GM19238 (cell line): ENCODE results near the gene STX8.

ENCODE experiments used
- DNase-seq: peaks from one replicate; pipeline ENCODE4 v3.0.0; 2011; ENCODE audit warnings: low spot score; ENCODE audit not compliant: insufficient read length

STX8 gene

DNA sequence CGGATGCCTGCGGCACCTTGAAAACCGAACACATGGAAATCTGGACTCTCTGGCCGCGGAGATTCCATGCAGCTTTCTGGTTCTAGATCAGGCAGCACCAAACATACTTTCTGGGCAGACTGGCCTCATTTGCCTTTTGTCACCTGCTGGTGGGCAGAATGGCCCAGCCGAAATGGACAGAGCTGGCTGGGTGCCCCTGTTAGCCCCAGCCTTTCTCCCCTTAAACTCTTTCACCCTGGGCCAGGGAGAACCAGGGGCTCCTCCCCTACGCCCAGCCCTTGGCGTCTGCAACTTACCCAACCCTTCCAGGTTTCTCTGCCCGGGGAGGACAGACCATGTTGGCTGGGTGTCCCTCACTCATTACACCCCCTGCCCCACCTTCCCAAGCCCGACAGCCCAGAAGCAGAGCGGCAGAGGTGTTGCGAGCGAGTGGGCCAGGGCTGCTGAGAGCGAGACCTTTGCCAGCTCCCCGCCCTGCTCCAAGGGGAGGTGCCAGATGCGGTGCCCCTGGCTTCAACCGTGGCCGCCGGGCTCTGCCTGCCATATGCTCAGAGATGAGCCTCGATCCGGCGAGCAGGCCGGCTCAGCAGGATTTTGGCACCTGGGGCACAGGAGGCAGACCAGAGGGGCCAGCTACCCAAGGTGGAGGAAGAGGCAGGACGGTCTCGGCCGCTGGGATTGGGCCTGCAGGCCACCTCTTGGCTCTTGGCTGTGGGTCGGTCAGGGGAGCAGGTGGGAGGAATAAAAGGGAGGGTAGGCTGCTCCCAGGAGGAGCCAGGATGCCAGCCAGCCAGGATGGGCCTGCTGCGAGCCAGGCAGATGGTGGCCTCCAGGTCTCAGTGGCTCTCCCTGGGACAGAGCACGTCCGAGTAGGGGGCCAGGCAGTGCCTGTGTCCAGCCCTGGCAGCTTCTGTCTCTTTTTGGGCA is 363.0 kb downstream of the STX8 start:
- DNase-seq = no peak

DNA sequence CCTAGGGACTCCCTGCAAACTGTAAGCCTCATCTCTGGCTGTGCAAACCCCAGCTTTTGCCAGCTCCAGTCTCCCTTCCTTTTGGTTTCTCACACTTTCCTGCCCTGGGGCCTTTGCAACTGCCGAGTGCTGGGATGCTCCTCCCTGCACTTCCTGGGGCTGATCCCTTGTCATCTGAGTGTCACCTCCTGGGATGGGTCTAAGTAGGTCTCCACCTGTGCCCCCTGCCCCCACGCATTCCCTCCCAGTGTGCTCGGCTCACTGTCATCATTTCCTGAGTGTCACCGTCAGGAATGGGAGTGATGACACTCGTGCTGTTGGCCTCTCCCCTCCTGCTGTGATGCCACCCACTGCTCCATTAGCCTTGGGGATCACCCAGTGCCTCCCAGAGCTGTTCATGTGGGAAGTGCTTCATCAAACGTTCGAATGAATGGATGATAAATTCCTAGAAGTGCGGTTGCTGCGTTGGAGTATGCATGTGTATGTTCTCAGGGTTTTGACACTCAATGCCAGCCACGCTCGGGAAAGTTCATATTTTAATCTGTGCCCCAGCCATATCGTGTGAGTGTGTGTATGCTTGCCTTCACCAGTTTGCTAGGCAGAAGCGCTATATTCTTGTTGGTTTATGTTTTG is 364.4 kb downstream of the STX8 start:
- DNase-seq = no peak

DNA sequence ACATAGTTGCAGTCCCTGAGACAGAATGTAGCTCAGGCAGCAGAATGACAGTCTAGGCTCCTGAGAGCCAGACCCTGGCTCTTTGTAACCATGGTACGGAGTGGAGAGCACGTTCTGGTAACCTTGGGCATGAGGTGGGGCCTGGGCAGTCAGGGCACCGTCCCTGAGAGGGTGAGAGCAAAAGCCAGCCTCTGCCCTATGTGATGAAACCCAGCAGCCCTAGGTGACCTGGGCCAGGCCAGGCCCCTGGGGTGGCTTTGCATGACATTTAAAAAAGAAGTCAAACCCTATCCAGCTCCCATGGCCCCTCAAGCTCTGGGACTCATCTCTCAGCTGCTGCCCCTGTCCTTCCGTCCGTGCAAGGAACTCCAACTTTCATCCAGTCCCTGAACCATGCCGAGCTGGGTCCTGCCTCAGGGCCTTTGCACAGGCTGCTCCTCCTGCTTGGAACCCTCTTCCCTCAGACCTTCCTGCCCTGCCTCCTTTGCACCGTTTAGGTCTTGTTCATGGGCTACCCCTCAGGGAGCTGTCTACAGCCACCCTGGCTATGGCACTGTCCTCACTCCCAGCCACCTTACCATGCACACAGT is 365.7 kb downstream of the STX8 start:
- DNase-seq = no peak

DNA sequence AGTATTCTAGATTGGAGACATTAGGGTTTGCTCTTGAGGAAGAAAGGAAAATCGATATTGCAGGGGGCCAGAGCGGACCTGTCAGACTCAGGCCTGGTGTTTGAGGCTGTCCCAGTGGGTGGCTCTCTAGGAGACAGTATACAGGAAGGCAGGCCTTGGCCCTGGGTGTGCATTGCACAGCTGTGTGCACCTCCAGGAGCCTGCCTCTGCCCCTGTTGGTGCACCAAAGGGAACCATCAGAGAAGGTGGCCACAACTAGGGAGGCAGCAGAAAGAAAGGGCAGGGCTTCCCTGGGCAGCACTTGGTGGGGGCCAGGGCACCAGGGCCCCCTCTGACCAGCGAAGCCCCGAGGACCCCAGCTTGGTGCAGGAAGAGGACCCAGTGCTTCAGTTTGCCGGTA is 366.3 kb downstream of the STX8 start:
- no peak for DNase-seq

DNA sequence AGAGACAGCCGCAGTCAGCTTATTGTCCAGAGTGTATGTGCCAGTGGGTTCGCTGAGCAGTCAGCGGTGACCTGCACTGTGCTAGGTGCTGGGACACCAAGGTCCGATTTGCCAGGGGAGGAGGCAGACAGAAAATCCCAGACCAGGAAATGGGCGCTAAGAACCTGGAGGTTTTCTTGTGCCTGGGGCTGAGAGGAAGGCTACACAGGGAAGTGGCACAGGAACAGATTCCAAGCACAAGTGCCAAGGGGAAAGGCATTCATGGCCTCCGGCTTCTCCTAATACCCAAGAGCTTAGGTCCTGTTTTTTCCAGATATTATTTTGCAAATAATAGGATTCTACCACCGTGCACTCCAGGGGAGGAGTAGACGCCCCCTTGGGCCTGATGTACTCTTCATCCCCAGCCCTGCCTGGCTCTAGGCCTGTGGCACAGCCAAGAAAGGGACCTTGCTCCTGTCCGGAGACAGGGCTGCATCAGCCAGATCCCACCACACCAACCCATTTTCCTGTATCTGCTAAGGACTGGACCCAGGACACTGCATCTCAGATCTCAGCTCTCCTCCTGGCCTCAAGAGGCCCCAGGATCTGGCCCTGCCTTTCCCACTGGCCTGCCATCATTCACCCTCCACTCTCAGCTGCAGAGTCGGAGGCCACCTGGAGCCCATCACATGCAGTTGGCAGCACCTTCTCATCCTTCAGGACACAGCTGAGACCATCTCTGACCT is 367.1 kb downstream of the STX8 start:
- no peak for DNase-seq

DNA sequence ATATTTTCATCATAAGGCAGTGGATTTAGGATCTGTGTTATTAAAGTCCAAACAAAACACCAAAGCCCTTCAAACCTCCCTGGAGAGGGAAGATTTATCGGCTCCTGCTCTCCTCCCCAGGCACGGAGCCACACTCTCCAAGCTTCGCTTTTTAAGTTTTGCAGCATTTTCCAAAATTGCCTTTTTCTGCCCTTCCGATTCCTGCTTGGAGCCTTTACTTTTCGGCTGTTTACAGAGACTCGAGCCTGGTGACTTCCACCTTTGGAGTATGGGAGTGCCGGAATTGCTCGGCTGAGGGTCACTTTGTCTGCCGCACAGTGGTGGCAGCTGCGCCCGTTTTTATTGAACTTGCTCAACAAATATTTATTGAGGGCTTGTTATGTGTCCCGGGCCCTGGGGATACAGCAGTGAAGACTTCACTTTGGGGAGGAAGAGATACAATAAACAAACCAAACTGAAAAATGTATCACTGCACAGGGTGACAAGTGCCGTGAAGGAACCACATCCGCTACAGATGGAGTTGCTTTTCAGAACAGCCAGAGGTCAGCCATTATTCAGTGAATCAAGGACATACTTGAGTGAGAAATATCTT is 368.8 kb downstream of the STX8 start:
- DNase-seq = no peak

DNA sequence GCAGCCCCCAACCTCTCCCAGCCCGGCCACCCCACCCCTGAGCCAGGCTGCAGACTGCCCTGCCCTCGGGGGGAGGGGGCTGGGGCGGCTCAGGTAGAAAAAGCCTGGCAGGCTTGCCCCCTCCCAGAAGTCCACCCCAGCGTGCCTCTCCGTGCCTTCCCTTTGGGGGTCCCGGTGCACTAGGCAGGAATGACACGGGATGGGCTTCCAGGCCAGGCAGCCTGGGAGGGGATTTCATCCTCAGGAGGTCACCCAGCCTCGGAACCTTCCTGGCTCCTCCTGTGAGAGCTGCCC is 369.3 kb downstream of the STX8 start:
- DNase-seq = no peak

DNA sequence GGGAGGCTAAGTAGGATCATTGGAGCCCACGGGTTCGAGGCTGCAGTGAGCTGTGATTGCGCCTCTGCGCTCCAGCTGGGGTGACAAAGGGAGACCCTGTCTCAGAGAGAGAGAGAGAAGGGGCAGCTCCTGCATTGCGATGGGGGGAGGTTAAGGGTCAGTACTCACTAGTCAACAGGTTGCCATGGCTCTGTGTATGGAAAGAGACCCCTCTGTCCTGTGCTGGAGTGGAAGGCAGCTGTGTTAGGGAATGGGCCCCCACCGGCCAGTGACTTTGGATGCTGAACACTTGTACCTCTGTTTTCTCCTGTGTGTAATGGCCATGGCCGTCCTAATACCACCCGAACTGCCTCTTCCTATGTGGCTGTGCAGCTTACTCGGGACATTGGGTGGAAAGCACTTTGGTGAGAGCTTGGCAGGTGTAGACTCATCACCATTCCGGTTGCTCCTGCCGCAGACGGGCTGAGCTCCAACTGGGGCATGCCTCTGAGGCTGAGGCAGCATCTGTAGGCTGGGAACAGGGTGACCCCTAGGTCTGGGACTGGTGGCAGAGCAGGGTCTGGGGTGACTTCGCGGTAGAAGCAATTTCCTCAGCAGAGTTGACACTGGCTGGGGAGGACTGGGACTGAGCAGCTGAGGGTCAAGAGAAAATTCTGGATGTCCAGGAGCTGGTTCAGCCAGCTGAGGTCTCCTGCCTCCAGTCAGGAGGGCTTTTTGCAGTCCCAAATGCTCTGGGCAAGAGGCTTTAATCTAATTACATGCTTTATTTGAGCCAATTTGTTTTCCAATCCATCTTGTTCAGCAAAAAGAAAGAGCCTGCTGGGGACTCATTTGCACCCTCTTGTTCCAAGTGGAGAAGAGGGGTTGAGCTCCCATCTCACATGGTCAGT is 369.9 kb downstream of the STX8 start:
- no peak for DNase-seq

DNA sequence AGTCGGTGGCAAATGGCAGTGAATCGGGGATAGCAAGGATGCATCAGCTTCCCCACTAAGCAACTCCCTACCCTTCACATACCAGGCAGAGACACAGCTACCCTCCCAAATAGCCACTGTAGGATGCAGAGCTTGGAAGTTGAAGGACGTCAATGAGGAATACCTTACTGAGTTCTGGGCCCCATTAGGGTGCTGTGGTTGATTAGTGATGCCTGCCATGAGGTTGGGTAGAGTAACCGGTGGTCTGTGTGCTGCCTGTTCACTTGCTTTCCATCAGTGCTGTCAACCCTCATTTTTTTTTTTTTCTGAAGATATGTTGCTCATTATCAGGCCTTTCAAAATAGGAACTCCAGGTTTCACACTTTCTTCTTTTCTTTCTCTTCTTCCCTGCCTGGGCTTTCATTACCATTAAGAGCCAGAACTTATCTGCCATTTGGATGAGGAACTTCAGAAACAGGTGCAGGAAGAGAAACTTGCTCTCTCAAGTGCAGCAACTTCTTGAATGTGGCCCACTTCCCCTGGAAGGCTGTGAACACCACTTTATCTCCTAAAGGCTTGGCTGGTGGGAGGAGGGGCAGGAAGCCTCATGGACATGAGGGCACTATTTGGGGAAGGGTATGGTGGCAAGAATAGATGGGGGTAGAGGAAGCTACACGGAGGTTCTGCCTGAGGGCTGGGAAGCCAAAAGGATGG is 370.8 kb downstream of the STX8 start:
- no peak for DNase-seq

DNA sequence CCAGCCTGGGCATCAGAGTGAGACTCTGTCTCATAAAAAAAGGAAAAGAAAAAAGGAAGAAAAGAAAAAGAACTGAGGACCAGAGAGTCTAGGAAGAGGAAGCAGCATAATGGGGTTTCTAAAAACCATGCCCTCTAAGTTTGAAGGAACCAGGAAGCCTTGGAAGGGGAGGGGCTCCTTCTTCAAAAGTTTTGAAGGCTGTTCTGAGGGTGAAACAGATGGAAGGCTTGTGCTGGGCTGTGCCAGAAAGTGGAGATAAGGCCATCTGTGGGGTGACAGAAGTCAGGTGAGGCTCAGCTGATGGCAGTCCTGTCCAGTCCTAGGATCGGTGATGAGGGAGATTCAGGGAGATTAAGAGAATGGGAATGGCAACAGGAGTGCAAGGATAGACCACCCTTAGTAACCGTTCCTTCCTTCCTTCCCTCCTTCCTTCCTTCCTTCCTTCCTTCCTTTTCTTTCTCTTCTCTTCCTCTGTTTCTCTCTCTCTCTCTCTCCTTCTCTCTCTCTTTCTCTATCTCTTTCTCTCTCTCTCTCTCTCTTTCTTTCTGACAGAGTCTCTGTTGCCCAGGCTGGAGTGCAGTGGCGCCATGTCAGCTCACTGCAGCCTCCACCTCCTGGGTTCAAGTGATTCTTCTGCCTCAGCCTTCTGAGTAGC is 371.7 kb downstream of the STX8 start:
- no peak for DNase-seq

DNA sequence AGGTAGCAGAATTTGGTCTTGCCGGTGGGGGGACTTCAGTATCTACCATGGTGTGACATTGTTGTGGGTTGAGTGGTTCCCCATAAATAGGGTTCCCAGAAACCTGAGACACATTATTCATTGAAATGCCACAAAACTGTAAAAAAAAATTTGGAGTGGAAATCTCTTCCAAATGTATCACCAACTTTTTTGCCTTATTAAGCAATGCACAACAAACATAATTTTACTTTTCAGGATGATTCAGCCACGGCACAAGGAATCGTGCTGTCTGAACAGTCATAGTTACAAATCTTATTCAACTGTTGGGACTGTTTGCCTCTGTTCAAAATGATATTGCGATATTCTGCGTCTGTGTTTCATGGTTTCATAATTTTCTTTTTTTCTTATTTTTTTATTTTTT is 373.1 kb downstream of the STX8 start:
- no peak for DNase-seq

DNA sequence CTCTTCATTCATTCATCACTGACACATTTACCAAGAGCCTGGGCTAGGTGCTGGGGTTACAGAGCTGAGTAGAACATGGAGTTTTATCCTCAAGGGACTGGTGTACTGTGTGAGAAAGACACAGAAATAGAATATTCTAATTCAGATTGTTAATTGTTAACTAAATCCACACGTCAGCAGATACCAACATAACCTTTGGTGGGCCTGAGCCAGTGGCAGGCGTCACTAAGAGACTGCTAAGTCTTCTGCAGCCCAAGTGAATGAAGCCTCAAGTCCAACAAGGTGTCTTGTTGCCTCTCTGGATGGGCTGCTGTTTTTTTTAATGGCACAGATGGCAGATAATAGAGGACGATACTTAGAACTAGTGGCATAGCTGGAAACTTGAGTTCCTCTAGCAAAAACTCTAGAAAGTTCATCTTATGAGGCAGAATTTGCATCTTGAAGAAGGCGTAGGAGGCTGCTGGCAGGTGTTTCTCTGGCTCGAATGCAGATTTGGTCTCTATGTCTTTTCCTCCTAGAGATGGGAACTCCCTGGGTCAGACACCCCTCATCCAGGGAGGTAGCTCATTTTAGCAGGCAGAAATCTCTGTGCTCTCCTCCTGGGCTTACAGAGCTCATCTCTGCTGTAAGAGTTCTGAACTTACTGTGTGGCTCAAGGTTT is 374.8 kb downstream of the STX8 start:
- DNase-seq = peak; percentile 69
